Fibroblast of the aortic adventitia (primary cell): ENCODE measurements around the gene FHIT. TPM values are rescaled to one million over a fixed set of nuclear protein-coding genes. Genes with fewer than 3 reads are reported as not detected.

Experiments used
- DNase-seq: peaks from one replicate; pipeline ENCODE4 v3.0.0-alpha.2; 2010; ENCODE audit warnings: low read depth
- H3K4me3 ChIP-seq: 2 replicates; pipeline ENCODE4 v1.5.1; 2011; ENCODE audit warnings: low read depth, mild to moderate bottlenecking, control low read depth, low read length, moderate library complexity
- total RNA-seq: library from RNA; depleted of rRNA; stranded (reverse); fragments of >200 nt; gene quantifications from 2 replicates; pipeline ENCODE4 v1.2.3, GENCODE V29; 2012; ENCODE audit warnings: low replicate concordance
- TF ChIP-seq, protein P1 (sequence below): IDR thresholded peaks from 2 replicates; pipeline ENCODE4 v1.5.1; 2011; ENCODE audit warnings: mild to moderate bottlenecking, low read length, control low read depth, inconsistent platforms; ENCODE audit not compliant: insufficient read depth

Gene FHIT
- total RNA-seq, 1 donor, result 1.5 TPM

DNA sequence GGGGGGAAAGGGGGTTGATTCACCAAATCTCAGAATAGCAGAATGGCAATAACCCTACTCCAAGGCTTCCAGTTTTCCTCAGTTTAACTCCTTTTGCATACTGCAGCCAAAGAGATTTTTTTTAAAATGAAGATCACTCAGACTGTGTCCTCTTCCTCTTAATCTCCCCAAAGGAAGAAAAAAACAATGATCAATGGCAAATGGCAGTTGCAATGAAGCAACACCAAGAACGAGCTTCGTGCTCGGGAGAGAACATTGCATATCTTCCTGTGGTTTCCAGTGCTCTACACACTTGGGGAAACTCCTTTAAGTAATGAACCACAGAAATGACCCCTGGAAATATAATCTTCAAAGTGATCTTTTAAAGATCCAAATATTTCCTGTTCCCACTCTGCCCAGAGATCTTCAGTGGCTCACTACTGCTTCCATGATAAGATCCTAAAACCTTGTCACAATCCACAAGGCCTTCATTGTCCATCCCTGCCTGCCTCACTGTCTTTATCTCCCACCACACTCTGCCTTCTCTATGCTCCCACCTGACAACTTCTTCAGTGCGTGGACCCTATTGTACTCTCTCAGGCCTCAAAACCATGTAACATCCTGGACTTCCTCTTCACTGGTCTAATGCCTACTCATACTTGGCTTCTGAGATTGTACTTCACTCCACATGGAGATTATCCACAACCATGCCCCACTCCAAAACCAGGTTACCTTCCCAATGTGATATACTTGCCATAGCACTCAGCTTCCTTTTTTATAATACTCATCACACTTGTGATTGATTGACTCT, 394.8 kb downstream of the FHIT start:
- H3K4me3 ChIP-seq, result no peak overlapping the region
- no peak for DNase-seq
- TF ChIP-seq, protein P1, sequence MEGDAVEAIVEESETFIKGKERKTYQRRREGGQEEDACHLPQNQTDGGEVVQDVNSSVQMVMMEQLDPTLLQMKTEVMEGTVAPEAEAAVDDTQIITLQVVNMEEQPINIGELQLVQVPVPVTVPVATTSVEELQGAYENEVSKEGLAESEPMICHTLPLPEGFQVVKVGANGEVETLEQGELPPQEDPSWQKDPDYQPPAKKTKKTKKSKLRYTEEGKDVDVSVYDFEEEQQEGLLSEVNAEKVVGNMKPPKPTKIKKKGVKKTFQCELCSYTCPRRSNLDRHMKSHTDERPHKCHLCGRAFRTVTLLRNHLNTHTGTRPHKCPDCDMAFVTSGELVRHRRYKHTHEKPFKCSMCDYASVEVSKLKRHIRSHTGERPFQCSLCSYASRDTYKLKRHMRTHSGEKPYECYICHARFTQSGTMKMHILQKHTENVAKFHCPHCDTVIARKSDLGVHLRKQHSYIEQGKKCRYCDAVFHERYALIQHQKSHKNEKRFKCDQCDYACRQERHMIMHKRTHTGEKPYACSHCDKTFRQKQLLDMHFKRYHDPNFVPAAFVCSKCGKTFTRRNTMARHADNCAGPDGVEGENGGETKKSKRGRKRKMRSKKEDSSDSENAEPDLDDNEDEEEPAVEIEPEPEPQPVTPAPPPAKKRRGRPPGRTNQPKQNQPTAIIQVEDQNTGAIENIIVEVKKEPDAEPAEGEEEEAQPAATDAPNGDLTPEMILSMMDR, result no peak

DNA sequence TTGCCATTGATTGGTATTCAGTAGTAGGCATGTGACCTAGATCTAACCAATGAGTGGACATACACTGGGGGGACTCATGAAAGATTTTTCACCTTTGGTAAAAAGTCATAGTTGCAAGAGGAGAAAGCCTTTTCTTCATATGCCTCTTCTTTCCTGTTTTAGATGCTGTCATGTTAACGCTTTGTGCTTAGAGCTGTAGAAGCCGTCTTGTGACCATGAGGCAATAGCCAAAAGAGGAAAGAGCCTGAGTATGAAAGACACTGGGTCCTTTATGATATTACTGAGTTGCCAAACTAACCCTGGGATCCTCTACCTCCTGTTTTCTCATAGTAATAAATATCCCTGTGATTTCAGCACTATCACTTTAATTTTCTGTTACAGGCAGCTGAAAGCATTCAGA, 396.0 kb downstream of the FHIT start:
- TF ChIP-seq, protein P1, result no peak
- DNase-seq, result no peak
- H3K4me3 ChIP-seq, result no peak overlapping the region

DNA sequence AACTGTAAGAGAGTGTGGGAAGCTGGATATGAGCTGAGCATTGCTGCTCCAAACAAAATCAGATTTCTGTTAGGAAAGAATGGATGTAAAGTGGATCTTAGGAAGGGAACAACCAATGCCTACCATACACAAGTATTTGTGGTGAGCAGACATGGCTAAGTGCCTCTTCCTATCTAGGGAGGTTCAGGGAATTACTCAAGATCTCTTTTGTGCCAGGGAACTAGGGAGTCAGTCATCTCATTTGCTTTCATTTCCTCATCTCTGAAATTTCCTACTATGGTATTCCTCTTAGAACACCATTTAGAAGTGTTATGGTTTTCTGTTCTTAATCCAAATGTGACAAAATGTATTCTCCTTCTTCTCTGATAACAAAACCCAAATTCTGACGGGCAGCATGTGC, 396.5 kb downstream of the FHIT start:
- H3K4me3 ChIP-seq, result no peak overlapping the region
- peak; percentile 0 for DNase-seq
- TF ChIP-seq, protein P1, result no peak

DNA sequence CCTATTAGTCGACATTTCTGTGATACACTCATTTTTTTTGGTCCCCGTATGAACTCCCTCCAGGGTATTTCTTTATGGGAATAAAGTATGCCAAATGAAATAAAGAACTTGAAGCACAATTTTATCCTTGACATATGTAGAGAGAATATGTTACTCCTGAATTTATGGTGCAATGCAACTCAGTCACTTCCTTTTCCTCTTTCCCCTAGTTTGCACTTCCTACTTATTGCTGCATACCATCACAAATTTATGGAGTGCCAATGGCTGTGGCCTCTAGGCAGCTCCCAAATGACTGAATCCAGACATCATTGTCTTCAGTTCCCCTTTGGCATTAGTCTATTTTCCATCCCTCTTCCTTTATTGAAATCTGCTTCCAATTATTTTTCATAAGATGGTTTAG, 403.5 kb downstream of the FHIT start:
- H3K4me3 ChIP-seq, result no peak overlapping the region
- no peak for DNase-seq
- TF ChIP-seq, protein P1, result no peak

DNA sequence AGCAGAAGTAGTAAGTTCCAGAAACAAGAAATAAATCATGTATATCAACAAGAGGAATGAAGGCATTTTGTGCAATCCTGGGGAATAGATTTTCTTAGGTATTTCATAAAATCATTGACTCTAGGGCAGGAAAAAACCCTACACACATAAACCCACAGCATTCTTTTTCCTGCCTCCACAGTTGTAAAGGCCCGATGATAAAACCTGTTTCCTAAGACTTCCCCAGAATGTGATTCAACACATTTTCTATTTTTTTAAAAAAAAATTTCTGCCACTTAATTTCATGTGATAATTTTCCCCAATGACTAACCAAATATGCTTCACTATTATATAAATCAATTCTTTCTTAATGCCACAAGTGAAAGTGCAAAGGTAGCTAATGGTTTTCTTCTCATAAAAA, 407.0 kb downstream of the FHIT start:
- no peak for DNase-seq
- TF ChIP-seq, protein P1, result no peak
- H3K4me3 ChIP-seq, result no peak overlapping the region

DNA sequence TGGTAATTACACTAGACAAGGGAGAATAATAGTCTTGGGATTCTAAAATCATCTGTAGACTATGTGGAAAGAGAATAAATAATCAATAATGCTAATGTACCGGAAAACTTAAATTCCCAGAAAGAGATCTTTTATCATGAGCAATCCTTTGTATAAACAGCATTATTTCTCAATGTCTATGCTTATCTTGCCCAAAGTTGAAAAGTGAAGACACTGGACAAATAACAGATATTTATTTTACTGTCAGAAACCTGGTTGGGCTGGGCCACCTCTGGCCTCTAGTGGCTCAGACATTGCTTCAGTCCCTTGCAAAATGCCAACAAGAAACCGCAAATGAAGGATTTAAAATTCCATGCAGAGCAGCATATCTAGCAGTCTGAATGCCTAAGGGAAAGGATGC, 409.9 kb downstream of the FHIT start:
- peak; percentile 12 for DNase-seq
- TF ChIP-seq, protein P1, result no peak
- H3K4me3 ChIP-seq, result no peak overlapping the region

DNA sequence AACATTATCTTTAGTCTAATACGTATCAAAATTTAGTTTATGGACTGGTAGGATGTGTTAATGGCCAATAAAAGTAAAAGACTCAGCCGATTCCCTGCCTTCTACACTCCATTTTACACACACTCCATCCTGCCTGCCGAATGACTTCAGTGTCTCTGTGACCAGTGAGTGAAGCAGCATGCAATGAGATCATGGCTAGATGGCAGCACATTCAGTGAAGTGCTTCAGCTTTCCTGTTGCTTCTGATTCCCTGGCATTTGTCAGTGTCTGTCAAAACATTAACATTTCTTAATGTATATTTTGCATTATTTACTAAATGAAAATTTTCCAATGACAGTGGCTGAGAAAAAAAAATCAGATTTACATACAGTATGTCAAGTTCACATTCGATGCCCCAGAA, 412.0 kb downstream of the FHIT start:
- TF ChIP-seq, protein P1, result no peak
- DNase-seq, result no peak
- no peak overlapping the region for H3K4me3 ChIP-seq
